GM23338 (cell line): Measurements from ENCODE around the gene SNX8.

Experiments used
- CTCF ChIP-seq, 2 experiments: fragments of 200-600 bp in 1 of 2; sonication (generic) in 1 of 2; conservative IDR thresholded peaks; 2 replicates each; pipeline versions ENCODE4 v1.5.1 to v1.6.1; 2016 to 2017; ENCODE audit warnings: antibody characterized with exemption in 2 of 2, low read depth in 2 of 2, mild to moderate bottlenecking in 2 of 2, moderate library complexity in 1 of 2
- POLR2AphosphoS5 ChIP-seq: IDR thresholded peaks from 2 replicates; pipeline ENCODE4 v1.6.1; 2016; ENCODE audit warnings: antibody characterized with exemption, low read depth

DNA sequence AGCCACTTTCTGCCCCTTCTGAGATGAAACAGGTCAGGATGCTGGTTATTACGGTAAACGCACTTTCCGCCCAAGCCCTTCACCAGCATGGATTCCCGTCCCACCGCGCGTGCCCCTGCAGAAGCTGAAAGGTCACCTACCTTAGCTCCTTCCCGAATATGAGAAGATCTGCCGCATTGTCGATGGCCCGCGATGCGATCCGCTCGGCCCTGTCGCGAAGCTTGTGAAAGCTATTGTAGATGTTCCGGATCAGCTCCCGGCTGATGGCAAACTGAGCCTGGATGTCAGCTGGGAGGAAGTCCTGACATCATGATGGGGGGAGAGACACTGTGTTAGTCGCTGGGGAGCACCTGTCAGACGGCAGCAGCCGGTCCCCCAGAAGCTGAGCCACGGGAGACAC is 50.1 kb downstream of the SNX8 start:
- TF ChIP-seq CTCF (conservative IDR thresholded peaks at IDR 0.05; ENCODE audit: low read depth in 2 of 2): no peak
- TF ChIP-seq POLR2AphosphoS5: no peak
